ENCODE results near the gene VPS16. TPM values are rescaled to one million over a fixed set of nuclear protein-coding genes. Genes with fewer than 3 reads are reported as not detected.

Gene VPS16
- total and polyA plus RNA-seq, 7 experiments from 2014 or later: 25.0 to 62.4 (median 54.0) TPM

- Histone ChIP-seq H3K27ac (ENCODE audit: low read depth, low read length) (no peak overlapping the region), H3K4me1 (ENCODE audit: control insufficient read depth in 2 of 2, insufficient read depth in 2 of 2, low read length in 2 of 2) (peaks cover 15 to 21% of the 10 kb centered on the region in 2 donors), H3K4me3 (ENCODE audit: low read length) (no peak overlapping the region), H3K27me3 (ENCODE audit: control insufficient read depth in 2 of 2, insufficient read depth in 2 of 2, low read length in 2 of 2) (no peaks in the 10 kb centered on the region), H3K36me3 (ENCODE audit: control insufficient read depth in 2 of 3, insufficient read depth in 3 of 3, low read length in 3 of 3) (peaks cover 0 to 8% (median 0%) of the 10 kb centered on the region in 3 experiments), H3K9me3 (ENCODE audit: control insufficient read depth in 2 of 3, low read length in 3 of 3) (no peaks in the 10 kb centered on the region)
- ATAC-seq (no peak), DNase-seq (no peak)
- POLR2A ChIA-PET: interaction anchor here (0.7 kb wide), 1 partner anchor 707 kb away, joined by 3 read pairs; no protein-coding TSS in a partner anchor
- Mint-ChIP-seq H3K36me3 (peaks cover 0 to 19% (median 10%) of the 10 kb centered on the region in 5 donors), H3K4me3 (peak overlapping the region in 1 of 10 donors; percentile 55), H3K4me1 (peaks cover 10 to 28% (median 21%) of the 10 kb centered on the region in 7 donors), H3K27ac (peak overlapping the region in 3 of 9 donors; percentile 33 to 53 (median 38)), H3K9me3 (peaks cover 0 to 4% (median 0%) of the 10 kb centered on the region in 11 donors), H3K27me3 (no peaks in the 10 kb centered on the region)
- CTCF ChIA-PET: no interaction called here
- intact Hi-C loops (cut with micrococcal nuclease): loop anchor here in 1 of 2 donors (5.0 kb wide), 1 partner anchor 85 kb away; no protein-coding TSS in a partner anchor
Measured at GRCh38 chr20:2837221-2837960, 3.2 kb upstream of the VPS16 start.

DNA sequence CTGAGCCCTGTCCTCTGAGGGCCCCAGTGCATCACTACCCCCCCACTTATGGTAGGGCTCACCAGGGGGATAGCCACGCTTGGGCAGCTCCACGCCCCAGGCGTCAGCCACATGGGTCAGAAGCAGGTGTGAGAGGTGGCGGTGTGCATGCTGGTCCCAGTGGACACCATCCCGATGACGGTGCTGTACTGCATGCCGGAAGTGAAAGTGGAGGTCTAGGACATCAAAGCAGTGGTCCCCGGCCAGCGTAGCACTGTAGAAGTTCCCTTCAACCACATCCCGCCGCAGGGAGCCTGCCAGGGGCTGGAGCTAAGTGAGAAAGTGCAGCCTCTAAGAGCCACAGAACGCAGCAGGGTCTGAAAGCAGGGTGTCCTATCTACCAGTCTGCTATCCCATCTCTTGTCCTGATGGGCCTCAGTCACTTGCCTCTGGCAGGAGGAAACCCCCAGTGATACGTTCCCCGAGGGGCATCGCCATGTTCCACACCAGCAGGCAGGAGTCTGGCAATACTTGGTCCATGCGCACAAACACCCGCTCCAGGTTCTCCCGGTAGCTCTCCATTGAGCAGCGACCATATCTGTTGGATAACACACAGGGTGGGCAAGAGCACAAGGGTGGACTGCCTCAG, 2.3 kb upstream of the VPS16 start:
- no peak for ATAC-seq
- H3K9me3 Mint-ChIP-seq: peaks cover 0 to 4% (median 0%) of the 10 kb centered on the region in 11 donors
- peak overlapping the region in 4 of 9 donors; percentile 14 to 62 (median 36) for H3K27ac Mint-ChIP-seq
- H3K4me1 Mint-ChIP-seq: peaks cover 10 to 28% (median 25%) of the 10 kb centered on the region in 7 donors
- DNase-seq: no peak
- Histone ChIP-seq H3K27ac (ENCODE audit: low read depth, low read length) (no peak overlapping the region), H3K4me3 (ENCODE audit: low read length) (no peak overlapping the region), H3K36me3 (ENCODE audit: control insufficient read depth in 2 of 3, insufficient read depth in 3 of 3, low read length in 3 of 3) (peaks cover 0 to 8% (median 0%) of the 10 kb centered on the region in 3 experiments), H3K27me3 (ENCODE audit: control insufficient read depth in 2 of 2, insufficient read depth in 2 of 2, low read length in 2 of 2) (no peaks in the 10 kb centered on the region), H3K4me1 (ENCODE audit: control insufficient read depth in 2 of 2, insufficient read depth in 2 of 2, low read length in 2 of 2) (peaks cover 15 to 21% of the 10 kb centered on the region in 2 donors), H3K9me3 (ENCODE audit: control insufficient read depth in 2 of 3, low read length in 3 of 3) (no peaks in the 10 kb centered on the region)
- CTCF ChIA-PET: no interaction called here
- H3K36me3 Mint-ChIP-seq: peaks cover 0 to 19% (median 10%) of the 10 kb centered on the region in 5 donors
- intact Hi-C loops (cut with micrococcal nuclease): loop anchor here in 1 of 2 donors (5.0 kb wide), 1 partner anchor 86 kb away; no protein-coding TSS in a partner anchor
- H3K4me3 Mint-ChIP-seq: peak overlapping the region in 8 of 10 donors; percentile 9 to 80 (median 36)
- POLR2A ChIA-PET: interaction anchor here (1.8 to 2.5 kb wide), 3 partner anchors 8 to 368 kb away, joined by 5 to 10 read pairs (median 10); partner anchors contain the start of genes NOP56 and SNRPB
- H3K27me3 Mint-ChIP-seq: no peaks in the 10 kb centered on the region

- ATAC-seq (no peak), DNase-seq (peak in 1 of 9 donors; percentile 8)
- Histone ChIP-seq H3K36me3 (ENCODE audit: control insufficient read depth in 2 of 3, insufficient read depth in 3 of 3, low read length in 3 of 3) (peaks cover 0 to 8% (median 0%) of the 10 kb centered on the region in 3 experiments), H3K9me3 (ENCODE audit: control insufficient read depth in 2 of 3, low read length in 3 of 3) (no peaks in the 10 kb centered on the region), H3K4me1 (ENCODE audit: control insufficient read depth in 2 of 2, insufficient read depth in 2 of 2, low read length in 2 of 2) (peaks cover 15 to 21% of the 10 kb centered on the region in 2 donors), H3K27ac (ENCODE audit: low read depth, low read length) (no peak overlapping the region), H3K4me3 (ENCODE audit: low read length) (peak overlapping the region; percentile 72), H3K27me3 (ENCODE audit: control insufficient read depth in 2 of 2, insufficient read depth in 2 of 2, low read length in 2 of 2) (no peaks in the 10 kb centered on the region)
- Mint-ChIP-seq H3K4me3 (peak overlapping the region; percentile 75 to 93 (median 90)), H3K27me3 (no peaks in the 10 kb centered on the region), H3K9me3 (peaks cover 0 to 4% (median 0%) of the 10 kb centered on the region in 11 donors), H3K36me3 (peaks cover 0 to 22% (median 10%) of the 10 kb centered on the region in 5 donors), H3K4me1 (peaks cover 10 to 36% (median 33%) of the 10 kb centered on the region in 7 donors), H3K27ac (peak overlapping the region; percentile 67 to 95 (median 91))
- POLR2A ChIA-PET: interaction anchor here (0.6 to 2.5 kb wide), 8 partner anchors 8 to 369 kb away, joined by 3 to 15 read pairs (median 8); partner anchors contain the start of genes NOP56, PTPRA and SNRPB
- CTCF ChIA-PET: interaction anchor here (1.1 kb wide), 1 partner anchor 95 kb away, joined by 4 read pairs; no protein-coding TSS in a partner anchor
- intact Hi-C loops (cut with micrococcal nuclease): loop anchor here in 1 of 2 donors (5.0 kb wide), 1 partner anchor 87 kb away; no protein-coding TSS in a partner anchor
Measured at GRCh38 chr20:2838847-2839671, 1.5 kb upstream of the VPS16 start.

DNA sequence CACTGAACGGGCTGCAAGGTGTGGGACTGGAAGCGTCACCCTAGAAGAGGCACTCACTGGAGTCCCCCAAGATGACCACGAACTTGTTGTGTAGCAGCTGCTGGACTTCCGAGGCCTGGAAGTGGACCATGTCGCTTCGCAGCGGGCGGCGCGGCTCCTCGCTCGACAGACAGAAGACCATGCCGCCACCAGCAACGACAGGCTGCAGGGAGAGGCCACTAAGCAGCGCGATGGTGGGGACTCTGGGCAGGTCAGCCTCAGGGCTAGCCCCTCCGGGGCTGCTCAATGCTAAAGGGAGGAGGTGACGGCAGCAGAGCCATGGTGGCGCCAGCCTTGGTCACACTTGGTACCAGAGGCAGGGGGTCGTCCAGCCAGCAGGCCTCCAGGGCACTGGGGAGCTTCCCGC, 810 bp upstream of the VPS16 start:
- Histone ChIP-seq H3K9me3 (ENCODE audit: control insufficient read depth in 2 of 3, low read length in 3 of 3) (no peaks in the 10 kb centered on the region), H3K27me3 (ENCODE audit: control insufficient read depth in 2 of 2, insufficient read depth in 2 of 2, low read length in 2 of 2) (no peaks in the 10 kb centered on the region), H3K36me3 (ENCODE audit: control insufficient read depth in 2 of 3, insufficient read depth in 3 of 3, low read length in 3 of 3) (peaks cover 0 to 8% (median 0%) of the 10 kb centered on the region in 3 experiments), H3K4me1 (ENCODE audit: control insufficient read depth in 2 of 2, insufficient read depth in 2 of 2, low read length in 2 of 2) (peaks cover 15 to 21% of the 10 kb centered on the region in 2 donors), H3K4me3 (ENCODE audit: low read length) (peak overlapping the region; percentile 72), H3K27ac (ENCODE audit: low read depth, low read length) (peak overlapping the region; percentile 77)
- H3K27me3 Mint-ChIP-seq: no peaks in the 10 kb centered on the region
- peaks cover 0 to 24% (median 8%) of the 10 kb centered on the region in 5 donors for H3K36me3 Mint-ChIP-seq
- POLR2A ChIA-PET: interaction anchor here (0.6 to 2.5 kb wide), 11 partner anchors 9 to 369 kb away, joined by 3 to 15 read pairs (median 8); partner anchors contain the start of genes IDH3B, NOP56, PTPRA and SNRPB
- intact Hi-C loops (cut with micrococcal nuclease): loop anchor here (1.0 to 5.0 kb wide), 9 partner anchors 34 to 569 kb away; partner anchors contain the start of genes PTPRA (in 2 of the 2), CPXM1 (in 1 of the 2), EBF4 (in 1 of the 2) and NOP56 (in 1 of the 2)
- CTCF ChIA-PET: interaction anchor here (1.0 to 1.1 kb wide), 2 partner anchors 96 to 126 kb away, joined by 3 to 4 read pairs; no protein-coding TSS in a partner anchor
- DNase-seq (no peak), ATAC-seq (no peak)
- peak overlapping the region; percentile 75 to 93 (median 90) for H3K4me3 Mint-ChIP-seq
- peaks cover 0 to 4% (median 0%) of the 10 kb centered on the region in 11 donors for H3K9me3 Mint-ChIP-seq
- H3K4me1 Mint-ChIP-seq: peaks cover 14 to 43% (median 40%) of the 10 kb centered on the region in 7 donors
- peak overlapping the region; percentile 20 to 95 (median 91) for H3K27ac Mint-ChIP-seq

GRCh38 chr20:2840967-2841531, 504 bp downstream of the VPS16 start:
- Mint-ChIP-seq H3K9me3 (peaks cover 0 to 4% (median 0%) of the 10 kb centered on the region in 11 donors), H3K4me1 (peaks cover 21 to 52% (median 45%) of the 10 kb centered on the region in 7 donors), H3K36me3 (peaks cover 0 to 17% (median 4%) of the 10 kb centered on the region in 5 donors), H3K4me3 (peak overlapping the region; percentile 82 to 93 (median 88)), H3K27ac (peak overlapping the region; percentile 58 to 92 (median 90)), H3K27me3 (no peaks in the 10 kb centered on the region)
- Histone ChIP-seq H3K9me3 (ENCODE audit: control insufficient read depth in 2 of 3, low read length in 3 of 3) (no peaks in the 10 kb centered on the region), H3K27ac (ENCODE audit: low read depth, low read length) (peak overlapping the region; percentile 77), H3K36me3 (ENCODE audit: control insufficient read depth in 2 of 3, insufficient read depth in 3 of 3, low read length in 3 of 3) (peaks cover 0 to 8% (median 0%) of the 10 kb centered on the region in 3 experiments), H3K4me3 (ENCODE audit: low read length) (peak overlapping the region; percentile 72), H3K27me3 (ENCODE audit: control insufficient read depth in 2 of 2, insufficient read depth in 2 of 2, low read length in 2 of 2) (no peaks in the 10 kb centered on the region), H3K4me1 (ENCODE audit: control insufficient read depth in 2 of 2, insufficient read depth in 2 of 2, low read length in 2 of 2) (peaks cover 15 to 21% of the 10 kb centered on the region in 2 donors)
- POLR2A ChIA-PET: interaction anchor here (0.7 to 2.3 kb wide), 9 partner anchors 11 to 631 kb away, joined by 3 to 15 read pairs (median 4); partner anchors contain the start of genes PTPRA and SNRPB
- CTCF ChIA-PET: interaction anchor here (1.0 kb wide), 2 partner anchors 13 to 127 kb away, joined by 3 read pairs; no protein-coding TSS in a partner anchor
- peak in 2 of 9 donors; percentile 48 to 54 for DNase-seq
- ATAC-seq: peak; percentile 23
- intact Hi-C loops (cut with micrococcal nuclease): loop anchor here (1.0 to 2.0 kb wide), 8 partner anchors 32 to 568 kb away; partner anchors contain the start of genes PTPRA (in 2 of the 2), CPXM1 (in 1 of the 2), EBF4 (in 1 of the 2) and NOP56 (in 1 of the 2)
